Endothelial cell of umbilical vein (primary cell): ENCODE data around the gene ASB2.

ENCODE experiments used
- CTCF ChIP-seq, 2 donors: IDR thresholded peaks; 1 replicate in 1 of 2; 2 replicates in 1 of 2; pipeline ENCODE4 v1.5.1; 2011; ENCODE audit warnings: low read length in 2 of 2, mild to moderate bottlenecking in 2 of 2, moderate library complexity in 2 of 2, control low read depth in 1 of 2, inconsistent platforms in 1 of 2, low read depth in 1 of 2; ENCODE audit not compliant: insufficient read depth in 1 of 2; ENCODE audit errors: extremely low read depth in 1 of 2
- EZH2 ChIP-seq: IDR thresholded peaks from 2 replicates; pipeline ENCODE4 v1.6.1; 2012; ENCODE audit warnings: borderline replicate concordance, low read depth, mild to moderate bottlenecking, moderate library complexity, low read length, inconsistent platforms; ENCODE audit not compliant: severe bottlenecking
- FOS ChIP-seq: IDR thresholded peaks from 2 replicates; pipeline ENCODE4 v1.6.1; 2011; ENCODE audit warnings: mild to moderate bottlenecking, low read length, moderate library complexity, borderline replicate concordance; ENCODE audit not compliant: insufficient read depth
- GATA2 ChIP-seq: IDR thresholded peaks from 2 replicates; pipeline ENCODE4 v1.7.0; 2011; ENCODE audit warnings: low read depth, mild to moderate bottlenecking, moderate library complexity, mixed read lengths, low read length; ENCODE audit not compliant: insufficient read length, insufficient read depth
- JUN ChIP-seq: IDR thresholded peaks from 2 replicates; pipeline ENCODE4 v1.6.1; 2011; ENCODE audit warnings: borderline replicate concordance, low read depth; ENCODE audit not compliant: insufficient read length, insufficient read depth
- MAX ChIP-seq: IDR thresholded peaks from 2 replicates; pipeline ENCODE4 v1.6.1; 2011; ENCODE audit not compliant: insufficient read depth, insufficient read length
- MYC ChIP-seq: IDR thresholded peaks from one replicate; pipeline ENCODE4 v1.6.1; 2011; ENCODE audit warnings: mild to moderate bottlenecking, low read depth, low read length
- POLR2A ChIP-seq: IDR thresholded peaks from 2 replicates; pipeline ENCODE4 v1.6.1; 2012; ENCODE audit warnings: low read depth, mild to moderate bottlenecking, control low read depth, low read length
- POLR2AphosphoS5 ChIP-seq: IDR thresholded peaks from 2 replicates; pipeline ENCODE4 v1.6.1; 2012; ENCODE audit warnings: low read depth, mild to moderate bottlenecking, control low read depth, low read length, moderate library complexity; ENCODE audit not compliant: insufficient read depth

GRCh38 chr14:93986955-93987354 is 10.6 kb upstream of the ASB2 start:
- TF ChIP-seq CTCF (IDR thresholded peaks at IDR 0.05; ENCODE audit: extremely low read depth in 1 of 2, insufficient read depth in 1 of 2, low read depth in 1 of 2, low read length in 2 of 2) (no peak), POLR2A (no peak), POLR2AphosphoS5 (no peak), JUN (no peak), EZH2 (no peak), GATA2 (no peak), FOS (no peak), MAX (no peak), MYC (no peak)
